ENCODE results near the gene KCNA3.

Gene KCNA3

DNA sequence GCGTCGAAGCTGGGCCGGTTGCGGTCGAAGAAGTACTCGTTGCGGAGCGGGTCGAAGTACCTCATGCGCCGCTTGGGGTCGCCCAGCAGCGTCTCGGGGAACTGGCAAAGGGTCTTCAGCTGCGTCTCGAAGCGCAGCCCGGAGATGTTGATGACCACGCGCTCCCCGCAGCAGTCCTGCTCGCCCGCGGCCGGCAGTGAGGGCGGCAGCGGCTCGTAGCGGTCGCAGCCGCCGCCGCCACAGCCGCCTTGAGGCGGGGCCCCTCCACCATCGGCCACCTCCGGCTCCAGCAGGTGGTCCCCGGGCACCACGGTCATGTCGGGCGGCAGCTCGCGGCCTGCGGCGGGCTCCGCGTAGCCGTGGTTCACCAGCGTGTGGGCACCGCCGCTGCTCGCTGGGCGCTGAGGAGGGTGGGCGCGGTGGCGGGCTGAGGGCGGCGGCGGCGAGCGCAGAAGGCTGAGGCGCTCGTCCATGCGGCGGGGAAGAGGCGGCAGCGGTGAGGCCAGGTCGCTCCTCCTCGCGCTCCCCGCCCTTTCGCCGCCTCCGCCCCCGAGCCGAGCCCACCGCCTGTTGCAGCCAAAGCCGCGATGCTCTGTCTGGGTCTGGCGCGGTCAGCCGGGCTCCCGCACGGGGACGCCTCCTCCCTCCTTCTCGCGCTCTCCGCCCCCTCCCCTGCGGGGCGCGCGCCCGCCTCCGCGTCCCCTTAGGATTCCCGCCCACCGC is at the start of gene KCNA3:
TSS of gene KCNA3 (minus strand) at position 604 of the 723 bp plus-strand sequence. CDS start at position 473, 131 bp downstream.
- DNase-seq = no peak

- DNase-seq = no peak
These were observed 48.1 kb upstream of the KCNA3 start for GRCh38 chr1:110722807-110723206.

DNA sequence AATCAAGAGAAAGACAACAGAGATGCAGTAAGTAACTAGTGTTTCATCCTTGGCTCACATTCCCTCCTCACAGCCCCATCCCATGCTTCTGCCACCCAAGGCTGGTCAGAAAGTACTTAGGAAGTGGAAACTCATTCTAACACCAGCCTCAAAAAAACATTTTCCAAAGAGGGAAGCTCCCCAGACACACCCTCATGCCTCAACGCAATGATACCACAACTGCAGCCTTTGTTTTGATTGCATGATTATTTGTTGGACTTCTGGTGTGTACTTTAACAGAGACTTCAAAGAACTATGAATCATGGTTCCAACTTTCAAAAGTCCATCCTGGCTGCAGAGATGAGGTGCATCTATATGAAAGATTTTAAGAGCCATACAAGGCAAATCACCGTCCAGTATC is 45.2 kb upstream of the KCNA3 start:
- DNase-seq = no peak

DNA sequence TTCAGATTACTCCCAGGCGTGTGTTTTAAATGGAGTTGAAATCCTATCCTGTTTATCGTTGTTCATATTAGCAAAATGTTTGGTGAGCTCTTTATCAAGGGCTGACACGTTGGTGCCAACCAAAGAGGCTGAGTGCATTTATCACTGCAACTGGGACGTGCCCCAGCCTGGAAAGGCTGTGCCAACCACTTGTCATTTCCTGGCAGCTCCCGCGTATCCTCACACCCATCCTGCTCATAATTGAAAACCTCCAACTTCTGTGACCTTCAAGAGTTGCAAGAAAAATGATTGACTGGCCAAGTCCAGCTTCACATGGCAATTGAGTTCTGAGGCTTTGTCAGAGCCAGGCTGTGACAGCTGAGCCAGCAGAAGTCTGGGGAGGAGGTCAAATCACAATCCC is 43.7 kb upstream of the KCNA3 start:
- DNase-seq = no peak

DNA sequence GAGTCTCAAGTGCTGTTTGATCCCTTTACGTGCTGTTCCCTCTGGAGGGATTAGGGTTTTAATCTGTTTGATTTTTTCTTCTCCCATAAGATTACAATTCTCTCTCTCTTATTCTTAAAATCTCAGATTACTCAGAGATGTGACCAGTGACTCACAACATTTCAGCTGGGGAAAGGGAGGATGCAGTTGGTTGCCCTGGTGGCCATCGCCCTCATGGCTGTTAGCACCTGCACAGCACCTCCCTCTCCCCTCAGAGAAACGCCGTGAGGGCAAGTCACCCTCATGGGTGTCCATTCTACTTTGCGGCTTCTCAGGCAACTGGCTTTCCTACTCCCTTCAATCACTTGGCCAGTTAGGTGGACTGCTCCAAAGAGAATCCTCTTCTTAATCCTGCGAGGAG is 42.4 kb upstream of the KCNA3 start:
- no peak for DNase-seq

DNA sequence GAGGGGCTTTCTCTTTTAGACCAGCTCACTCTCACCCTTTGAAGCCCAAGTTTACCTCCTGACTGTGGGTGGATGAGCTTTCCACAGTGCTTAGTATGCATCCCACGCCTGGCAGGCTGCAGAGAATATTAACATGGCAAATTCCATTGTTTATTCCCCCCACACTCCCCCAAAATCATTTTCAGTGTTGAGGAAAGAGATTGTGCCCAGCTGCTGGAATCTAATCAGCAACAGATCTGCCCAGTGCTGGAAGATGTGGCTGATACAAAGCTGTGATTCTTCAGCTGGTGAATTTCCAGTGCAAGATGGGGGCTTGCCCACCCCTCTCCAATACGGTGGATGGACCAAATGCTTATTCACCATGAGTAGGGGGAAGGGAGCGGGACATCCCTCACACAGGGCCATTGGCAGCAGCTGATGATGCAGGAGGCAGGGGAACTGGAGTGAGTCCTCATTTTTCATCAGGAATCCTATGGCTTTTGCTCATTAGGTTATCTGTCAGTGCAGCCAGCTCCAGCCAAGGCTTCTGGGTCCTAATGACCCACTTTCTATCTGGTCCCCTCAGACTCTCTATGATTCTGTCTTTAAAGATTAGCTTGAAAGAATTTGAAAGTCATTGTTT is 39.7 kb upstream of the KCNA3 start:
- DNase-seq = no peak

DNA sequence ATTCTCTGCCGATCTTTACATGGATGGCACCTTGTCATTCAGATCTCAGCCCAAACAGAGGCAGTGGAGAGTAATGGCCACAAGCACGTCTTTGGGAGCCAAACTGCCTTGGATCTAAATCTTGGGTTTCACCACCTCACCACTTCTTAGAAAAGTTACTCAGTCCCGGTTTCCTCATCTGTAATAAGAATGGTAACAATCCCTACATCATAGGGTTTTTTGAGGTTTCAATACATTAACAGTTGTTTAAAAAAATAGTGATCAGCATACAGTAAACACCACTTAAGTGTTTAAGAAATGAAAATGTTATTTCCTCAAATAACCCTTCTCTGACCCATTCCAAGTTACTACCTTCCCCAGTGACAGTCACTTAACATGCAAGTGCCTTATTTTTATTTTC is 38.5 kb upstream of the KCNA3 start:
- no peak for DNase-seq

- DNase-seq = no peak
These were observed 35.6 kb upstream of the KCNA3 start for GRCh38 chr1:110710314-110710713.

DNA sequence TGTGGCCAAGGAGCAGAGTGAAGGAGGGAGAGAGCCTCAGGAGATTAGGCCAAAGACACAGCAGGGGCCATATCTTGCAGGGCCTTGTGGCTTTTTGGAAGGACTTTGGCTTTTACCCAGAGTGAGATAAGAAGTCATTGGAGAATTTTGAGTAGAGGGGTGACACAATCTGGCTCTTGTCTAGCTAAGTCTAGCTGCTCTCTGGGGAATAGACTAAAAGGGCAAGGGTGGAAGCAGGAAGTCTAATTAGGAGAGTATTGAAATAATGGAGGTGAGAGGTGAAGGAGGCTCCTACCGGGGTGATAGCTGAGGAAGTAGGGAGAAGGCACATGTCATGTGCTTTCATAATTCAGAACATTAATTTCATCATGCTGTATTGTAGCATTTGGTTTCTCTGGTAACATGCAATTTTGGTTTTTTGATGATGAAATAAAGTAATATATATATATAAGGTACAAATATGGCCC is 34.3 kb upstream of the KCNA3 start:
- DNase-seq = no peak

GRCh38 chr1:110707232-110707631 is 32.5 kb upstream of the KCNA3 start:
- no peak for DNase-seq

DNA sequence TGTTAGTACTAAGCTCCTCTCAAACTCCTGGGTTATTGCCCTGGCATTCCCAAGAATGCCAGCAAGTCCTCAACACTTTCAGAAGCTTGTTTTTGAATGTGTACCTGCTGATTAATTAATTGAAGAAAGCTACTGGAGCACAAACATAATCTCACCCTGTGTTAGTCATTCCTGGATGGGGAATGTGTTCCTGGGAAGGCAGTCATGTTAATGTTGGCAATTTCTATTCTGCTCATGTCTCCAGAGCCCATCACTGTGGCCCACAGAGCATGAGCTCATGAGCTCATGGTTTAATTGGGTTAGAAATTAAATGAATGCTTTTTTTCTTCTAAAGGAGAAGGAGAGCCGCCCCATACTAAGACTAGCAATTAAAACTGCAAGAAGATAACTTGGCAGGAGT is 31.9 kb upstream of the KCNA3 start:
- no peak for DNase-seq

- DNase-seq = no peak
These were observed 27.5 kb upstream of the KCNA3 start for GRCh38 chr1:110702260-110702659.

- DNase-seq = no peak
These were observed 26.0 kb upstream of the KCNA3 start for GRCh38 chr1:110700767-110701166.

DNA sequence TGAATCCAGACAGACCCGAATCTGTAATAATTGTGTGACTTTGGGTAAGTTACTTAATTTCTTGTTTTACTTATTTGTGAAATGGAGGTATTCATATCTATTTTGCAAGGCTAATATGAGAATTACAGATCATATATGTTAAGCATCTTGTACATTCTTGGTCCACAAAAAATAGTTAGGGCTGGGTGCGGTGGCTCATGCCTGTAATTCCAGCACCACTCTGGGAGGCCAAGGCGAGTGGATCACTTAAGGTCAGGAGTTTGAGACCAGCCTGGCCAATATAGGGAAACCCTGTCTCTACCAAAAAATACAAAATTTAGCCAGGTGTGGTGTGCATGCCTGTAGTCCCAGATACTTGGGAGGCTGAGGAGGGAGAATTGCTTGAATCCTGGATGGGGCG is 22.9 kb upstream of the KCNA3 start:
- DNase-seq = no peak

DNA sequence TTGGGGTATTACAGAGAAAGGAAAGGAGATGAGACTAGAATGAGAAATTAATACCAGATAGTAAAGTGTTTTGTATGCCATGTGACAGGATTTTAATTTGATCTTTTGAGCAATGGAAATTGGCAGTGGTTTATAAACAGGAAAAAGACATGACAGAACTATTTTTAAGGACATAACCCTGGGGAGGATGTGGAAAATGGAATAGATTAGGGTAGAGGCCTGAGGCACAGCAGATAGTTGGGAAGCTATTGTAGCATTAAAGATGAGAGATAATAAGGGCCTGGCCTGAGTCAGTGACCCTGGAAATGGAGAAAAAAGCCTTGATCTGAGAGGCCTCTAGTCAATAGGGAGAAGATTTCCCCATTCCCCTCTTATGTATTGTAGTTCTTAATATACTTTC is 22.1 kb upstream of the KCNA3 start:
- no peak for DNase-seq

DNA sequence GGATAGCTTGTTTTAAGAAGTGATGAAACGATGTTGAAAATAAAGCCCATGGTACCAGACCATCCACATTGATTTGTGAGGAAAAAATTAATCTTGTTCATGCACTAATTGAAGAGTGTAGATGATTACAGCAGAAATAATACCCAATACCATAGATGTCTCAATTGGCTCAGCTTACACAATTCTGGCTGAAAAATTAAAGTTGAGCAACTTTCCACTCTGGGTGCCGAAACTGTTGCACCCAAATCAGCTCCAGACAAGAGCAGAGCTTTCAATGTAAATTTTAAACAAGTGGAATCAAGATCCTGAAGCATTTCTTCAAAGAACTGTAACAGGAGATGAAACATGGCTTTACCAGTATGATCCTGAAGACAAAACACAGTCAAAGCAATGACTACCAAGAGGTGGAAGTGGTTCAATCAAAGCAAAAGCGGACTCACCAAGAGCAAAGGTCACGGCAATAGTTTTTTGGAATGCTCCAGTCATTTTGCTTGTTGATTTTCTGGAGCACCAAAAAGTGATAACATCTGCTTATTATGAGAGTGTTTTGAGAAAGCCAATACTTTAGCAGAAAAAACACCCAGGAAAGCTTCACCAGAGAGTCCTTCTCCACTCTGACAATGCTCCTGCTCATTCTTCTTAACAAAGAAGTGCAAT is 16.1 kb upstream of the KCNA3 start:
- DNase-seq = no peak

DNA sequence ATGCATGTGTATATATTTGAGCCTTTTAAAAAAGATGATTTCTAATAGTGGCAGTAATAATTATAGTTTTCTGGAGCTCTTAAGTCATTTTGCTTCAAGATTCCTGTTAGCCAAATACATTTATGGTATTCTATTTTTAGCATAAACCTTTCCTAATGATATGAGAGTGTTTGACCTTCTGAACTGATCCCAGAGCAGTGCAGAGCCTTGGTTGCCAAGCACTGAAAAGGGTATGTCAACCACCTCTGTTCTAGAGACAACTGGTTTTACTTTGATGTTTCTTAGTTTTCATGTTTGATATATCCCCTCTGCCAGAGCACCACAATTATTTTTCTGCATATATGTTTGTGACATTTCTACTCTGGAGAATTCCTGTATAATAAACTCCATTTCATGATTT is 15.1 kb upstream of the KCNA3 start:
- no peak for DNase-seq

- DNase-seq = no peak
These were observed 13.8 kb upstream of the KCNA3 start for GRCh38 chr1:110688514-110688913.

- DNase-seq = no peak
These were observed 12.5 kb upstream of the KCNA3 start for GRCh38 chr1:110687250-110687649.

DNA sequence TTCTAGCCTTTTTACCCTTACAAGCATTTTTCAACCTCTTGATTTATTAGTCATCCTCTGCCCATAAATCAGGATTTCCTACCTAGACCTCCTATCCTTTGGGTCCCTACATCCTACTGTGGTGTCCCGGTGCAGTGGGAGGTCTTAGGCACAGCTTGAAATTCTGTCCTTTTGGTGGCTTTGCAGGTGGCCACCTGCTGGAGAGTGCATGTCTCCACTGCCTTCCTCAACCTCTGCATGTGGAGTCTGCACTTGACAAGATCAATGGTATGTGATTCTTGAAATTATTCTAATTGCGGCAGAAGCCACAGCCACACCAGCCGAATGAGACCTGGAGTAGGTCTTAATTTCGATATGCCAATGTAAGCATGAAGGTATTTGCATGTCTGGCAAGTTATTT is 11.4 kb upstream of the KCNA3 start:
- DNase-seq = no peak

GRCh38 chr1:110684491-110684890 is 9.8 kb upstream of the KCNA3 start:
- no peak for DNase-seq

DNA sequence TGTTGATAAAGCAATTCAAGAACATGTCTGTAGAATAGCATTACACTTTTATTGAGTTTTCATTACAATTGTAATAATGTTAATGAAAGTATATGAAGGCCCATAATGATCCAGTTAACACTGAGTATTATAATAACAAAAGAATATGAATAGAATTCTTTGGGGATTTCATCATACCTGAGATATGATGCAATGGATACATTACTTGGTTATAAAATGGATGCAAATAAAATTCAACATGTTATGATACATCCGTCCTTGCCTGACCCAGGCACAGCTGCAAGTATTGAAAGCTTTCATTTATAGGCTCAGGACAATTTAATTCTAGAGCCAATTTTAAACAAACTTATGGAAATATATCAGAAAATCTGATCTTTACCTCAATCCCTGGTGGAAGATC is 8.2 kb upstream of the KCNA3 start:
- DNase-seq = no peak

DNA sequence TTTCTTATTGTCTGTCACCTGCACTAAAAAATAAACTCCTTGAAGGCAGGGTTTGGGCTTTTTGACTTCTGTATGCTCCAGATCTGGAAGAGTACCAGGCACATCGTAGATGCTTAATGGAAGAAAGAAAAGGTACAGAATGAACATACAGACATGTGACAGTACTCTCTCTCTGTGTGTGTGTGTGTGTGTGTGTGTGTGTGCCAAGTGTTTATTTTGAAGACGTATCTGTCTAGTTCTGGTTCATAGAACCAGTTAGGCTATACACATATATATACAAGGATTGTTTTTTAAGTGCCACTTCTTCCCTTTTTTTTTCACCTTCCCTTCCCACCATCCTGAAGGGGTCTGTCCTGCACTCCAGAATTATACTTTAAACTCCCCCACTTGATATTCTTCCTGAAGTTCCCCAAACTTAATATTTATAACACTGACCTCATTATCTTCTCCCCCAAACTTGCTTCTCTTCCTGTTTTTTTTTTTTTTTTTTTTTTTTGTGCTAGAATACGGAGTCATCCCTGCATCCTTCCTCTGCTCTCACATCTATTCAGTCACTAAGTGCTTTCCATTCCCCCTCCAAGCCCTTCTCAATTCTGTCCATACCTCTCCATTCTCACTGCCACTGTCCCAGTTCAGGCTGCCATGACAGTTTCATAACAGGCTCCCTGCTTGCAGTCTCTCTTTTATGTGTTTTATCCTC is 5.4 kb upstream of the KCNA3 start:
- no peak for DNase-seq

GRCh38 chr1:110677526-110677925 is 2.8 kb upstream of the KCNA3 start:
- no peak for DNase-seq

Data from NCI-H1436 (cell line).